Adrenal gland (tissue), 12 donors: ENCODE results near the gene P2RY8. TPM values are rescaled to one million over a fixed set of nuclear protein-coding genes. Genes with fewer than 3 reads are reported as not detected.

Experiments
- DNase-seq, 7 donors: peaks; one replicate each; pipeline ENCODE4 v3.0.0-alpha.2; 2019 to 2020
- H3K27ac ChIP-seq, 5 donors: fragments of 200-600 bp; sonication (generic) in 4 of 5; 1 replicate in 3 of 5; 2 replicates in 2 of 5; pipeline versions ENCODE4 v1.5.1 to v1.8.0; 2016 to 2020; ENCODE audit warnings: mild to moderate bottlenecking in 1 of 5
- H3K27me3 ChIP-seq: fragments of 200-600 bp; 2 replicates; pipeline ENCODE4 v1.8.0; 2021
- H3K36me3 ChIP-seq, 2 donors: fragments of 200-600 bp; replicated peaks in 1 of 2; 1 replicate in 1 of 2; 2 replicates in 1 of 2; pipeline versions ENCODE4 v1.5.1 to v1.8.0; 2018 to 2022
- H3K4me1 ChIP-seq, 2 donors: fragments of 200-600 bp; replicated peaks in 1 of 2; 1 replicate in 1 of 2; 2 replicates in 1 of 2; pipeline versions ENCODE4 v1.5.1 to v1.8.0; 2018 to 2021
- H3K4me3 ChIP-seq, 4 donors: fragments of 200-600 bp; sonication (generic) in 3 of 4; one replicate each; pipeline ENCODE4 v1.5.1; 2016 to 2018
- H3K9me3 ChIP-seq, 3 donors: fragments of 200-600 bp; sonication (generic) in 1 of 3; replicated peaks in 1 of 3; 1 replicate in 2 of 3; 2 replicates in 1 of 3; pipeline versions ENCODE4 v1.5.1 to v1.8.0; 2016 to 2021
- CTCF ChIP-seq, 6 experiments: fragments of 450-650 bp in 4 of 6; fragments of 200-600 bp in 2 of 6; sonication (generic) in 1 of 6; IDR thresholded peaks; 1 replicate in 5 of 6; 2 replicates in 1 of 6; pipeline versions ENCODE4 v1.5.1 to v1.8.0; 2016 to 2021; ENCODE audit warnings: antibody characterized with exemption in 6 of 6, mild to moderate bottlenecking in 2 of 6, moderate library complexity in 1 of 6
- POLR2A ChIP-seq, 2 donors: fragments of 450-650 bp; IDR thresholded peaks; one replicate each; pipeline ENCODE4 v1.6.1; 2017; ENCODE audit warnings: antibody characterized with exemption in 2 of 2, mild to moderate bottlenecking in 2 of 2, moderate library complexity in 1 of 2
- WGBS, 4 donors: extraction: QIAGEN DNeasy Blood & Tissue Kit in 2 of 4; methylation state at CpG; one replicate each; pipeline versions ENCODE4 v1.1.5 to v1.1.7; 2013 to 2017; 5-methylcytosine and 5-hydroxymethylcytosine counted together
- intact Hi-C, 2 donors: fragments of 100-400 bp; cut with DNase I; formaldehyde crosslinking; loops; one replicate each; pipeline versions ENCODE4 v1.14.1 to v1.15.0; 2022 to 2023
- polyA plus RNA-seq, 3 donors: library from polyadenylated mRNA; stranded (reverse); fragments of 200-250 nt in 2 of 3; fragments of 350-450 nt in 1 of 3; fragmentation: Illumina TruSeq in 1 of 3; extraction: RNeasy Lipid Tissue Mini Kit (QIAGEN cat#74804) in 1 of 3; gene quantifications; one replicate each; pipeline ENCODE4 v1.2.3, GENCODE V29; 2013 to 2014
- total RNA-seq, 9 donors: library from RNA; depleted of rRNA in 4 of 9; stranded (reverse); fragments of >200 nt in 4 of 9; fragments of 120-200 nt in 1 of 9; fragmentation: NEBNext Ultra II Directional in 1 of 9; extraction: Animal tissue kit (Norgen Biotek cat#: 25700) in 1 of 9; gene quantifications; one replicate each; pipeline versions ENCODE4 v1.1.0 to v1.2.4, GENCODE V29; 2013 to 2023
- donor health status: healthy with polysubstance abuse.
- donor health status: Bipolar disorder and iron deficiency.
- donor health status: DM: yes; HTN: yes; CAD: no.
- donor health status: DM: no; HTN: no; CAD: no.
- donor health status: DM: no; HTN: no; CAD: no.
- donor health status: DM: yes; HTN: yes; CAD: no.

P2RY8 gene
- total and polyA plus RNA-seq, 12 donors, result 1.9 to 13.4 (median 6.0) TPM

- Histone ChIP-seq H3K27ac (no peak overlapping the region), H3K36me3 (no peaks in the 10 kb centered on the region), H3K4me3 (no peak overlapping the region), H3K9me3 (no peaks in the 10 kb centered on the region), H3K4me1 (no peaks in the 10 kb centered on the region), H3K27me3 (no peaks in the 10 kb centered on the region)
- 84 to 91% (median 86%) methylated on average over 2 to 3 of the region's 3 CpGs for WGBS, 4 donors
- TF ChIP-seq CTCF (IDR thresholded peaks at IDR 0.05), result no peak
- TF ChIP-seq POLR2A (IDR thresholded peaks at IDR 0.05), result no peak
- intact Hi-C loops, result no loop called here
- peak in 3 of 7 donors; percentile 2 to 45 (median 6) for DNase-seq
Observed at GRCh38 chrX:1488141-1488540, 48.8 kb downstream of the P2RY8 start.

- TF ChIP-seq CTCF (IDR thresholded peaks at IDR 0.05), result no peak
- no peak for TF ChIP-seq POLR2A (IDR thresholded peaks at IDR 0.05)
- no peak for DNase-seq
- Histone ChIP-seq H3K4me1 (no peaks in the 10 kb centered on the region), H3K9me3 (no peaks in the 10 kb centered on the region), H3K36me3 (no peaks in the 10 kb centered on the region), H3K4me3 (no peak overlapping the region), H3K27ac (peak overlapping the region in 1 of 5 donors; percentile 51), H3K27me3 (no peaks in the 10 kb centered on the region)
- intact Hi-C loops, result no loop called here
- 87 to 95% (median 93%) methylated on average over 5 of the region's 5 CpGs for whole genome bisulfite sequencing, 4 donors
Observed at GRCh38 chrX:1487401-1487800, 49.6 kb downstream of the P2RY8 start.

GRCh38 chrX:1486749-1487361, 50.1 kb downstream of the P2RY8 start:
- peak; percentile 27 to 80 (median 55) for DNase-seq

GRCh38 chrX:1486177-1486576, 50.8 kb downstream of the P2RY8 start:
- no peaks in the 10 kb centered on the region for H3K9me3 ChIP-seq
- DNase-seq, result peak in 1 of 7 donors; percentile 48
- H3K27ac ChIP-seq, result peak overlapping the region in 3 of 5 donors; percentile 26 to 76 (median 60)
- no peak overlapping the region for H3K4me3 ChIP-seq
- 80 to 90% (median 83%) methylated on average over 5 of the region's 5 CpGs for WGBS, 4 donors
- no peaks in the 10 kb centered on the region for H3K27me3 ChIP-seq
- no peaks in the 10 kb centered on the region for H3K36me3 ChIP-seq
- TF ChIP-seq CTCF (IDR thresholded peaks at IDR 0.05) (no peak), POLR2A (IDR thresholded peaks at IDR 0.05) (no peak)
- H3K4me1 ChIP-seq, result no peaks in the 10 kb centered on the region
- intact Hi-C loops, result no loop called here

More at GRCh38 chrX:1486749-1487361, 50.1 kb downstream of the P2RY8 start:
- Histone ChIP-seq H3K27ac (peak overlapping the region in 3 of 5 donors; percentile 40 to 76 (median 60)), H3K4me1 (no peaks in the 10 kb centered on the region), H3K36me3 (no peaks in the 10 kb centered on the region), H3K4me3 (no peak overlapping the region), H3K27me3 (no peaks in the 10 kb centered on the region), H3K9me3 (no peaks in the 10 kb centered on the region)
- intact Hi-C loops, result no loop called here
- TF ChIP-seq CTCF (IDR thresholded peaks at IDR 0.05) (no peak), POLR2A (IDR thresholded peaks at IDR 0.05) (no peak)
- WGBS, 4 donors, result 72 to 75% (median 73%) methylated on average over 10 to 18 of the region's 18 CpGs
